ENCODE results near the gene MSL3. TPM values are rescaled to one million over a fixed set of nuclear protein-coding genes. Genes with fewer than 3 reads are reported as not detected.

The MSL3 gene
- total RNA-seq = 22.3 and 22.6 TPM in 2 replicates

DNA sequence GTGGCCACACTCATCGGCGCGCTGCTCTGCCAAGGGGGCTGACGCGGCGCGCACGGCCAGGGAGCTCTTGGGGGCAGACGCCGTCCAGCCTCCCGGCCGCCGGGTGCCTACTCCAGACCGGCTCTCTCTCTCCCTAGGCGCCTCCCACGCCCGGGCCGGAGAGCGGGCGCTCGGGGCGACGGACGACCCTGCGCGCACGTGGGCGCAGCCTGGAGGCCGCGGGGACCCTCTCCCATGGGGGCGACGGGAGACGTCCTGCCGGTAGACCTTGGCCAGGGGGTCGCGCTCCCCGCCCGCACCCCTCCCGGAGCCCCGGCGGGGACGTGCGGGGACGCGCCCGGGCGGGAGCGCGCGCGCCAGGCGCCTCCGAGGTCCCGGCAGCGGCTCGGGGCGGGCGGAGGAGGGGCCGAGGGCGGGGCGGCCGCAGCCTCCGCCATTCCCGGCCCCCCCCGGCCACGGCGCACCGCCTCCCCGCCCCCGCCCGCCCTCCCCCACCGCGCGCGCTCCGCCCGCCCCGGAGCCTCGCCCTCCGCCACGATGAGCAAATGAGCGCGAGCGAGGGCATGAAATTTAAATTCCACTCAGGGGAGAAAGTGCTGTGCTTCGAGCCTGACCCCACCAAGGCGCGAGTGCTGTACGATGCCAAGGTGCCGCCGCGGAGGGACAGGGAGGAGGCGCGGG, at the start of gene MSL3:
Gene MSL3, plus strand, starts transcription at position 519 of the 681 bp plus-strand sequence. Its CDS starts 27 bp downstream, at position 546.

Other genes with a start within 250 kb of the MSL3 start
- gene ARHGAP6, start 92.3 kb upstream of the MSL3 start, total RNA-seq = 0.91 and 1.3 TPM in 2 replicates